COLO668 (cell line): Measurements from ENCODE around the gene RASGRF1.

Source experiments
- DNase-seq: peaks from one replicate; lab custom pipeline; 2025; ENCODE audit not compliant: unreplicated experiment; lab: John Stamatoyannopoulos, UW

RASGRF1 gene

GRCh38 chr15:79067072-79067833, 23.3 kb downstream of the RASGRF1 start:
- no peak for DNase-seq

- DNase-seq = no peak
Measured at GRCh38 chr15:79066391-79067071, 24.0 kb downstream of the RASGRF1 start.

- DNase-seq = no peak
Measured at GRCh38 chr15:79065706-79066376, 24.7 kb downstream of the RASGRF1 start.

DNA sequence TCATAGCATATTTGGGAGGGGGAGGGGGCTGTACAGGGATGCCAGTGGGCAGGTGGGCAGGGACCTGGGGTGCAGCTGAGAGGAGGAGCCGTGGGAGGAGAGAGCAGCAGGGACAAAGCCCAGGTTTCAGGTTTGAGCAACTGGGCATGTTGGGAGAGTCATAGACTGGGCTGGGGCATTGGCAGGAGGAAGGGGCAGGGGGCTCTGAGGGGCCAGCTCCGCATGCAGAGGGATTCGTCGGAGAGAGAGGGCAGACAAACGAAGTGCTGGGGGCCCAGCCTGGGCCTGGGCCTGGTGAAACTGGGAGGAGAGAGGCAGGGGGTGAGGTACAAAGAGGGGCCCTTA, 25.2 kb downstream of the RASGRF1 start:
- no peak for DNase-seq

DNA sequence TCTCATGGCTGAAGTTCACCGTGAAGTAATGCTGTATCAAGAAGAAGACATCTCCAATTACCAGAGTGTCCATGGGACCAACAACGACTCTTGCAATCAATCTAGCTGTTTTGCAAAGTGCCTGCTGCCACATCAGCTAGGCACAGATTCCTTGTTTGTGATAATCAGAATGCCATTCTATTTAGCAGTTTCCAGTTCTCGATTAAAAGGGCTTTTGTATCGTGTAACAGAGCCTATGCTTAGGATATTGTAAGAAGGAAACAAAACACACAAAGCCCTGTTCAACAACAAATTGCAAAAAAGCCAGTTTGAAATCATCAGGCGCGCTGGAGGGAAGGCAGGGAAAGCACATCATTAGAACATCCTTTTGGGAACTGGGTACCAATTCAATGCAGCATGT, 26.1 kb downstream of the RASGRF1 start:
- DNase-seq = no peak

DNA sequence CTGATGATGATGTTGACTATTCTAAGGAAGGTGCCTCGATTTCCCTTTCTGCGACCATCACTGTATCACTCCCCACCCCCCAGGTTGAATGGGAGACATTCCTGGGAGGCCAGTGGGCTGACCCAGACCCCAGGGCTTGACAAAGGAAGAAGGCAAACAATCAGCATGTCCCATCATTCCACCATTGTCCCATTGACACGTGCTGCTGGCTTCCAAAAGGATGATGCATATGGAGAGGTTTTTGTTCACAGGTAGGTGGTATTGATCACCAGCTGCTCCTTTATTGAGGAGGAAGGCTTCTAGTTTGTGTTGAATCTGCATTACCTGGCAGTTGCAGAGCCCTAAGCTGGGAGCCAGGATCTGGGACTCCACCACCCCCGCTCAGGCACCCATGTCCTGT, 30.4 kb downstream of the RASGRF1 start:
- DNase-seq = no peak

- DNase-seq = no peak
Measured at GRCh38 chr15:79059081-79059572, 31.5 kb downstream of the RASGRF1 start.

DNA sequence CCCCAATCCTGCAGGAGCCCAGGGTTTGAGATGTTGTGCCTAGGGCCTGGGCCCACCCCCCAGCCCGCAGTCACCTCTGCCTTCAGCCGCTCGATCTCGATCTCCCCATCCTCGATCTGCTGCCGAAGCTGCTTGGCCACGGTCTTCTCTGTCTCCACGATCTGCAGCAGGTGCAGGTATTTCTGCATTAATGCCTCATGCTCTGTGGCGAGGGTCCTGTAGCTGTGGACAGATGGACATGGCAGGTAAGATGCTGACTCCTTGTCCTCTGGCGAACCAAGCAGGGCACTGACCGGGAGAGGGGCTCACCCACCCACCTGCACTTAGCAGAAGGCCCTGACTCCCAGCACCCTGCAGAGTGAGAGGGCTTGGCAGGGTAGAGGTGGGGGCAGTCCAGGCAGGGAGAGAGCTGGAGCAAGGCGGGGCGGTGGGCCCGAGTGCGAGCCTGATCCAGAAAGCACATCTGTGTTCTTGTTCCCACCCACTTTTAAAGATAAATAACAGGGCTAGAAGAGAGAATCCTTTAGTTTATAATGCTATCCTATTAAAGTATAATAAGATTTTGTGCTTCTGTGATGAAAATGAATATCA, 32.2 kb downstream of the RASGRF1 start:
- DNase-seq = no peak

- no peak for DNase-seq
Measured at GRCh38 chr15:79057050-79057449, 33.5 kb downstream of the RASGRF1 start.

DNA sequence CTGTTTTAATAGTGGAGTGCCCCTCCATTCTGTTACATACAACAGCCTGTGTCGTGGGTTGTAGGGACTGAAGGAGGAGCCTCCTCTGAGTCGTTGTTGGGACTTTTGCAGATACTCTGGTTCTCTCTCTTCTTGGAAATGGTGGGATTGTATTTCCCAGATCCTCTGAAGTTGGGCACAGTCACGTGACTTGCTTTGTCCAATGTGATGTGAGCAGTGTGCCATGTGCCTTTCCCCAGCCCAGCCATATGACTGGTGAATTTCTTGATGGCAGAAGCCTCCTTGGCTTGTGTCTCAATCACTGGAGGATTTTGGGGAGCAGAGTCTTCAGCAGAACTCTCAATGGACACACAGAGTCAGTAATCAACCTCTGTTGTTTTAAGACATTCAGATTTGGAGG, 36.2 kb downstream of the RASGRF1 start:
- DNase-seq = no peak

GRCh38 chr15:79053894-79054293, 36.7 kb downstream of the RASGRF1 start:
- DNase-seq = no peak

DNA sequence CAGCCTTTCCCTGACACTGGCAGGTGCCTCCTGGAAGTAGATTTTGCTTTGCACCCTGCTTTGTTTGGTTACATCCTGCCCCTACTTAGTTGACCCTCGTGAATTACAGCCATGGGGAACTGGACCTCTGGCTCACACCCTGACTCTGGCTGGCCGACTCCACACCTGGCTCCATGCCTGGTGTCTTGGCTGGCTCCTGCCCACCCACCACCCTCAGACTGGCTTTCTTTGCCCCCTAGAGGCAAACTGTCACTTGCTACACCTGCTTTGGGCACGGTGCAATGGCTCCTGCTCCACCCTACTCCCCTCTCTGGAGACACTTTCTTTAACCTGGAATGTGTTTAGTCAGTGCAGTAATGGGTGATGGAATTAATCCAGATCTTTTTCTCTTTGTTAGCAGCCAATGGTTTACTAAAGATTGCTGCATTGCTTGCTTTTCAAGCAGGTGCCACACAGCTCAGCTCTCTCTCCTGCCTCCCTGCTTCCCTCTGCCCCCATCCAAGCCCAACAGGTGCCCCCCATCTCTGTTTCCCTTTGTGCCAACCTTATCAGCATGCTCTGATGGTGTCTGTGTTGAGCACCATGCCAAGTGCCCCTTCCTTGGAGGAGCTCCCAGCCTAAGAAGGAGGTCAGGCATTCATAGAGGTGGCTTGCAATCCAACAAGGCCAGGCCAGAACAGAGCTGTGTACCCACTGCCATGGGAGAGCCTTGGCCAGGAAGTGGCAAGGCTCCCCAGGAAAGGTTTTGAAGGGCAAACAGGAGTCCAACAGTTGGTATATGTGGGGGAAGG, 38.4 kb downstream of the RASGRF1 start:
- no peak for DNase-seq

GRCh38 chr15:79051029-79051428, 39.6 kb downstream of the RASGRF1 start:
- DNase-seq = no peak

DNA sequence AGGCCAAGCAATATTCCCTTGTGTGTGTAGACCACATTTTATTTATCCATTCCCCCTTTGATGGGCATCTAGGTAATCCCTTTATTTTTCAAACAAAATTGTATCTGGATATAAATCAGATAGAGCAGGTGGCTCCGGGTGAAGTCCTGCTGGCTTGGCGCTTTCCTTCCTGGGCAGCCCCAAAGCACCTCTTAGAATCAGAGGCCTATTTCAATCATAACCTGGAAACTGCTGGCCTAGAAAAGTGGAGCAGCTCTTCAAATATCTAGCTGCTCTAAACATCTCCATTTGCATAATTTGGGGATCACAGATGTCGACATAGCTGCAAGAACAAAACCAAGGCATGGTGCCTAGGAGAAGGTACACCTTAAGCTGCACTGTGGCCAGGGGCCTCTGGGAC, 40.2 kb downstream of the RASGRF1 start:
- DNase-seq = no peak

- no peak for DNase-seq
Measured at GRCh38 chr15:79049416-79049815, 41.2 kb downstream of the RASGRF1 start.

DNA sequence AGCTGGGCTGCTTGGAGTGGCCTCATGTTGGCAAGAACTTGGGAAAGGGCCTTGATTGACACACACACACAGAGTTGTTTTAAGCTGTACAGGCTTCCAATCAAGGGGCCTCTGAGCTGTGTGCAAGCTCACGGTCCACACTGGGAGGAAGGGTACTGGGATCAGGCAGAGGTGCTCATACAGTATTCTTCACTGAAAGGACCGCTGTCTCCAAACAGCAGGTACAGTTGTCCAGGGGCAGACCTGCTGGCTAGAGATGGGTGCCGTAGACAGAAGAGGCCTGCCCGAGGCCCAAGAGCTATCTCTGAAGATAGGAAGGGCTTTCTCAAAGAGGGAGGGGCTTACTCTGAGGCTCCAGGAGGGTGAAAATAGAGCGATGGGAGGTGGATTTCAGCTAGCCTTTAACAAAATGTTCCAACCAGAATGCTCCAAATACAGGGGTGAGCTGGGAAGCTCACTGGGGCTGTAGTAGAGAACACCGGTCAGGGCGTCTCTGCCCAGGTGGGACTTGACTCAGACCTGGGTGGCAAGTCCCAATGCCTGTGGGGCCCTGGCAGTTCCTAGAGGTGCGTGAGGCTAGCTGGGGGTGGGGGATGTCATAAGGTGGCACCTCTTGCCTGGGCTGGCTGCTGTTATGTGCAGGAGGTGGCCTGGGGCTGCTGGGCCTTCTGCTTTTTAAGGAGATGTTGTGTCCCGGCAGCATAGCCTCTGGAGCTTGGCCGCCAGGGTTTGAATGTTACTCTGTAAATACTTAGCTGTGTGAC, 42.7 kb downstream of the RASGRF1 start:
- no peak for DNase-seq

DNA sequence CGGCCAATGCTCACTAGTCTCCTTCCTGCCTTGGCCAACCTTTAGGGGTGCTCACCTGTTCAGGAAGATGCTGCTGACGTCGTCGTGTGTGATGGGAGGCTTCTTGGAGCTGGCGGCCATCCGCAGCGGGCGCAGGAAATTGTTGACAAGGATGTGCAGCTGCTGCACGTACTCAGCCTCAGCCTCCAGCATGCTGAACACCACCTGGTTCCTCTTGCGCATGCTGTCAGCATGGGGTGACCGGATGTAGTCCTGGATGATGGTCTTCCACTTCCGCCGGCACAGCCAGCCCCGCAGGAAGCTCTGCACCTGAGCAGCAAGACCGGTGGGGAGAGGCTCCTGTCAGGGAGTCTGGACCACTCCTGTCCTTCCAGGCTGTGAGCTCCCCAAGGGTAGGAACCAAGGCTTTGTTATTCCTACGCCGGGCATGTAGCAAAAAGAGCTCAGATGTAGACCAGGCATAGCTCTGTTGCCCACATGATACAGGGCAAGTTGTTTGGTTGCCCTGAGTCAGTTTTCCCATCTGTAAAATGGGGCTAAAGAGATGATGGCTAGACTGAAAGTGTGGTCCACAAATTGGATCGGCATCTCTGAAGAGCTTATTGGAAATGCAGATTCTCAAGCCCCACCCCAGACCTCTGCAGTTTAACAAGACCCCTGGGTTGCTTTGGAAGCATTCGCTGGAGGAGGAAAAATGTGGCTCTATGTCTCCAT, 43.7 kb downstream of the RASGRF1 start:
- no peak for DNase-seq

- no peak for DNase-seq
Measured at GRCh38 chr15:79045041-79045440, 45.5 kb downstream of the RASGRF1 start.

GRCh38 chr15:79042213-79042928, 48.2 kb downstream of the RASGRF1 start:
- no peak for DNase-seq
